Colonic mucosa (tissue), 4 donors: ENCODE measurements around the gene SCARF1. TPM values are rescaled to one million over a fixed set of nuclear protein-coding genes. Genes with fewer than 3 reads are reported as not detected.

Source experiments
- DNase-seq: peaks from one replicate; pipeline ENCODE4 v3.0.0-alpha.2; 2020
- H3K27ac ChIP-seq: fragments of 200-600 bp; one replicate; pipeline ENCODE4 v1.8.0; 2021
- H3K27me3 ChIP-seq: fragments of 200-600 bp; one replicate; pipeline ENCODE4 v1.8.0; 2021
- H3K36me3 ChIP-seq: fragments of 200-600 bp; one replicate; pipeline ENCODE4 v1.8.0; 2021
- H3K4me1 ChIP-seq: fragments of 200-600 bp; one replicate; pipeline ENCODE4 v1.8.0; 2021; ENCODE audit warnings: mild to moderate bottlenecking
- H3K4me3 ChIP-seq: fragments of 200-600 bp; one replicate; pipeline ENCODE4 v1.8.0; 2021
- H3K9ac ChIP-seq, 2 donors: one replicate each; pipeline ENCODE4 v1.7.0; 2013; ENCODE audit warnings: control low read depth in 2 of 2, low read depth in 2 of 2, low read length in 2 of 2
- H3K9me3 ChIP-seq: fragments of 200-600 bp; one replicate; pipeline ENCODE4 v1.8.0; 2021
- intact Hi-C: fragments of 100-400 bp; cut with DNase I; formaldehyde crosslinking; loops from one replicate; pipeline ENCODE4 v1.14.1; 2022
- total RNA-seq, 2 donors: library from RNA; stranded (reverse); fragmentation: NEBNext Ultra II Directional in 1 of 2; extraction: Animal tissue kit (Norgen Biotek cat#: 25700) in 1 of 2; gene quantifications; one replicate each; pipeline ENCODE4 v1.2.1, GENCODE V29; 2021
- TF ChIP-seq, protein P1 (sequence below): fragments of 200-600 bp; IDR thresholded peaks from one replicate; pipeline ENCODE4 v1.8.0; 2022; ENCODE audit warnings: antibody characterized with exemption, mild to moderate bottlenecking
- donor health status: healthy.
- donor health status: DM: no; HTN: no; CAD: no.
- donor health status: DM: no; HTN: no; CAD: no.

The SCARF1 gene
- total RNA-seq, 2 donors from 2014 or later = 6.3 to 7.7 TPM

DNA sequence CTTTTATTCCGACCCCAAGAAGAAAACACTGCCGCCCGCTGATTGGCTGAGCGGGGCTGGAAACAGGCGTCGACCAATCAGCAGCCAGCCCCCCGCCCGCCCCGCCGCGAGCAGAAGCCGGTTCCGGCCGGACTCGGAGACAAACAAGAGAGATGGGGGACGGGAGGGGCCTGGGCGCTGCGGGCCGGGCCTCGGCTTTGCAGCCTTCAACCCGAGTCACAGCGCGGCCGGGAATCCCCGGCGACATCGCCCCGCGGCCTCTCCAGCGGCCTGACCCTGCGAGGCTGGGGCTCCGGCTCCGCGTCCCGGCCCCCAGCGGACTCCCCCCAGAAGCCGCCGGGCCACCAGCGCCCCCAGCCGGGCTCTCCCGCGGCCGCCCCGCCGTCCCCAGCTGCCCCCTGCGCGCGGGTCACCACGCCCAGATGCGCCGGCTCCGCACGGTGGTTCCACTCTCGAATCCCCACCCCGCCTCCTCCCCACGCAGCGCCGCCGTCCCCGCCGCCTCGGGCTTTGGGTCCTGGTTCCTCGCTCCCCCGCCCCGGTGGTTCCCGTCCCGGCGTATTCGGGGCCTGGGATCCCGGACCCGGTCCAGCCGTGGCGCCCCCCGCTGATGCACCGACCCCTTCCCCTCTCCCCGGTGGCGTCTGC lies 16.6 kb downstream of the SCARF1 start:
- Histone ChIP-seq H3K4me1 (peaks cover 4% of the 10 kb centered on the region), H3K27me3 (no peaks in the 10 kb centered on the region)

DNA sequence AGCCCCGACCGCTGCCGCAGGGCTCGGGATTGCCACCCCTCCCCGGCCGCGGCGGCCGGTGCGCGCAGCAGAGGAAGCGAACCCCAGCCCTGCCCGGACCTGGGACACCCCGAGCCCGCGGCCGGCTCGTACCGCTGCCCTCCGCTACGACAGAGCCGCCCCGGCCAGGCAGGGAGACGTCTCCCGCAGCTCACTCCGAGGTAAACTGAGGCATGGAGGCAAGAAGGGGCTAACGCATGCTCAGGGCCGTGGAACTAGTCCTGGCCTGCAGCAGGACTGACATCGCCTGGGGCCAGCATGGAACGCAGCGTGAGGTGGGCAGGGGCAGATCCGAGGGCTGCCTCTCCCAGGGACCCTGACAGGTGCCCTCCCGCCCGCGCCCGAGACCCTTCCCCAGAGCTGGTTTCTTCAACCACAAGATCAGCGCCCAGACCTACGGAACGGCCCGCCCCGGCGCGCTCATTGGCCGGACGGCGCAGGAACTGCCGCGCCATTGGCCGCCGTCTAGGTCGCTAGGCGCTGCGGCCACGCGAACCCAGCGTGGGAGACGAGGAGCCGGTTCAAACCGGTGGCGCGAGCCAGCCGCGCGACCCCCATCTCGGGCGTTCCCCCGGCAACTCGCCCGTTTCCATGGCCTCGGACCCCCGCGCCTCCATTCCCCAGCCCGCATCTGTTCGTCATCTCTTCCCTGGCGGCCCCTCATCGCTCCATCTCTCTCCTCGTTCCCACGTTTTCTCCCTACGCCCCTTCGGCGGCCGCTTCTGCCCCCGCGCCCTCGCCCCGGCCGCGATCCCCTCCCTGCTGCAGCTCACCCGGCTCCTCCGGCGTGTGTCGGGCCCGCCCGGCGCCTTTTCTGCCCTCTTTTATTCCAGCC lies 17.3 kb downstream of the SCARF1 start, which contains the start of gene SLC43A2:
Gene SLC43A2 (minus strand): TSS at position 853 of the 874 bp plus-strand sequence. CDS start 960 bp downstream, outside the sequence.
- H3K27ac ChIP-seq = peak within 1 kb of the TSS; percentile 94
- peak; percentile 89 for DNase-seq
- no peaks in the 10 kb centered on the region for H3K27me3 ChIP-seq
- peaks cover 4% of the 10 kb centered on the region for H3K4me1 ChIP-seq
- peak within 1 kb of the TSS; percentile 85 for H3K4me3 ChIP-seq
- H3K36me3 ChIP-seq = no peaks in the 10 kb centered on the region
- intact Hi-C loops = no loop called here
- H3K9ac ChIP-seq = peak within 1 kb of the TSS; percentile 85 to 87
- TF ChIP-seq, protein P1, sequence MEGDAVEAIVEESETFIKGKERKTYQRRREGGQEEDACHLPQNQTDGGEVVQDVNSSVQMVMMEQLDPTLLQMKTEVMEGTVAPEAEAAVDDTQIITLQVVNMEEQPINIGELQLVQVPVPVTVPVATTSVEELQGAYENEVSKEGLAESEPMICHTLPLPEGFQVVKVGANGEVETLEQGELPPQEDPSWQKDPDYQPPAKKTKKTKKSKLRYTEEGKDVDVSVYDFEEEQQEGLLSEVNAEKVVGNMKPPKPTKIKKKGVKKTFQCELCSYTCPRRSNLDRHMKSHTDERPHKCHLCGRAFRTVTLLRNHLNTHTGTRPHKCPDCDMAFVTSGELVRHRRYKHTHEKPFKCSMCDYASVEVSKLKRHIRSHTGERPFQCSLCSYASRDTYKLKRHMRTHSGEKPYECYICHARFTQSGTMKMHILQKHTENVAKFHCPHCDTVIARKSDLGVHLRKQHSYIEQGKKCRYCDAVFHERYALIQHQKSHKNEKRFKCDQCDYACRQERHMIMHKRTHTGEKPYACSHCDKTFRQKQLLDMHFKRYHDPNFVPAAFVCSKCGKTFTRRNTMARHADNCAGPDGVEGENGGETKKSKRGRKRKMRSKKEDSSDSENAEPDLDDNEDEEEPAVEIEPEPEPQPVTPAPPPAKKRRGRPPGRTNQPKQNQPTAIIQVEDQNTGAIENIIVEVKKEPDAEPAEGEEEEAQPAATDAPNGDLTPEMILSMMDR = no peak
- H3K9me3 ChIP-seq = no peaks in the 10 kb centered on the region

More for the DNA sequence above, 16.6 kb downstream of the SCARF1 start:
- H3K4me3 ChIP-seq = peak overlapping the region; percentile 85
- H3K9ac ChIP-seq = peak overlapping the region; percentile 85 to 87
- H3K9me3 ChIP-seq = no peaks in the 10 kb centered on the region
- H3K27ac ChIP-seq = peak overlapping the region; percentile 94
- intact Hi-C loops = no loop called here
- TF ChIP-seq, protein P1 = peak; percentile 20
- peak; percentile 97 for DNase-seq
- no peaks in the 10 kb centered on the region for H3K36me3 ChIP-seq

DNA sequence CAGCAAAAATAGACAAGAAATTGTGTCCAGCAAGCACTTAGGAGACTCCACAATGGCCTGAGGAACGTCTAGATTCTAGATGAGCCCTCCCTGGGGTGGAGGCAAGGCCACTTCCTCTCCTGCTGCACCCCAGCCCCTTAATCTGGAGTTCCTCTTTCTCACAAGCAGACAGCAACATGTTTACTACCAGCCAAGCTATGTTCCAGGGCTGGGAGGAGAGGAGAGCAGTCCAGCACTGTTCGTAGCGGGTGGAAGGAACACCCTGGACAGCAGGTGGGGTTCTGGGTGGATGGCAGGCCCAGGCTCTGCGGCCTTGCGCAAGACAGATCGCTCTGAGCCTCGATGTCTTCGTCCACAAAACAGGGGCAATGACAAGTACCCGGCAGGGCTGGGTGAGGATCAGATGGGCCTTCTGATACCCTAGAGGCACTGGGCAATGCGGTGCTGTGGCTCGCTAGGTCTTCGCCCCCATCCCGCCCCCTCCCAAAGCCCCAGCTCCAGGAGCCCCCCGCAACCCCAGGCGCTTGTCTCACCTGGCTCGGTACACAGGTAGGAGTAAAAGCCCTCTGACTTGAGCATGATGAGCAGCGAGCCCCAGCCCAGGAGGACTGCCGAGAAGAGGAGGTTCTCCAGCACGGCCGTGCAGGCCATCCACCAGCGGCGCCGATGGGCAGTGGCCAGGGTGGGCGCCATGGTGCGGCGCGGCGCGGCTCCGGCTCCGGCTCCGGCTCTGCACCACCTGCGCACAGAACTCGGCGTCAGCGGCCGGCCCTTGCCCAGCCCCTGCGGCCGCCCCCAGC lies 18.1 kb downstream of the SCARF1 start:
- intact Hi-C loops = no loop called here
- Histone ChIP-seq H3K27me3 (no peaks in the 10 kb centered on the region), H3K9ac (peak overlapping the region; percentile 82 to 87), H3K4me1 (peaks cover 4% of the 10 kb centered on the region), H3K36me3 (no peaks in the 10 kb centered on the region), H3K4me3 (peak overlapping the region; percentile 85), H3K9me3 (no peaks in the 10 kb centered on the region), H3K27ac (peak overlapping the region; percentile 94)
- no peak for DNase-seq
- TF ChIP-seq, protein P1 = no peak

DNA sequence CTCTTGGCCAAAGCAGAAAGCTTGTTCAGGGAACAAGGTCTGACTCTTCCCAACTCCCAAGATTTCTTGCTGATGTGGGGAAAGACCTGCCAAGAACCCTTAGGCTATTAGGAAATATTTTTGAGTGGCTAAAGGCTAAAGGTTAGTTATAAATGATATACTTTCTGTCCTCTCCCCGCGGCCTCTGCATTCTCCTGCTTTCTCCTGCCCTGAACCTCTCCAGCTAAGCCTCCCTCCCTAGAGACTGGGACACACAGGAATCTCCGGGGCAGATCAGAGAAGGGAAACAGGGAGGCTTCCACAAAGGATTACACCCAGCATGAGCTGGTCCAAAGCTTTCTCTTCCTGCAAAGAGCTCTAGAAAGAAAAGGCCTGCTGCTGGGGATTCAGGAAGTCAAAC lies 19.2 kb downstream of the SCARF1 start:
- no peaks in the 10 kb centered on the region for H3K36me3 ChIP-seq

More for the DNA sequence above, 19.2 kb downstream of the SCARF1 start:
- no peak for DNase-seq
- no peaks in the 10 kb centered on the region for H3K9me3 ChIP-seq
- no peaks in the 10 kb centered on the region for H3K27me3 ChIP-seq
- peaks cover 4% of the 10 kb centered on the region for H3K4me1 ChIP-seq
- H3K9ac ChIP-seq = peak overlapping the region in 1 of 2 donors; percentile 50
- TF ChIP-seq, protein P1 = no peak
- no peak overlapping the region for H3K4me3 ChIP-seq
- H3K27ac ChIP-seq = peak overlapping the region; percentile 94
- intact Hi-C loops = no loop called here
